AML-193 (cell line): ENCODE measurements around the gene DEK.

Source experiments
- DNase-seq, 2 experiments: peaks; one replicate each; lab custom pipeline; 2025; lab: John Stamatoyannopoulos, UW

Gene DEK

DNA sequence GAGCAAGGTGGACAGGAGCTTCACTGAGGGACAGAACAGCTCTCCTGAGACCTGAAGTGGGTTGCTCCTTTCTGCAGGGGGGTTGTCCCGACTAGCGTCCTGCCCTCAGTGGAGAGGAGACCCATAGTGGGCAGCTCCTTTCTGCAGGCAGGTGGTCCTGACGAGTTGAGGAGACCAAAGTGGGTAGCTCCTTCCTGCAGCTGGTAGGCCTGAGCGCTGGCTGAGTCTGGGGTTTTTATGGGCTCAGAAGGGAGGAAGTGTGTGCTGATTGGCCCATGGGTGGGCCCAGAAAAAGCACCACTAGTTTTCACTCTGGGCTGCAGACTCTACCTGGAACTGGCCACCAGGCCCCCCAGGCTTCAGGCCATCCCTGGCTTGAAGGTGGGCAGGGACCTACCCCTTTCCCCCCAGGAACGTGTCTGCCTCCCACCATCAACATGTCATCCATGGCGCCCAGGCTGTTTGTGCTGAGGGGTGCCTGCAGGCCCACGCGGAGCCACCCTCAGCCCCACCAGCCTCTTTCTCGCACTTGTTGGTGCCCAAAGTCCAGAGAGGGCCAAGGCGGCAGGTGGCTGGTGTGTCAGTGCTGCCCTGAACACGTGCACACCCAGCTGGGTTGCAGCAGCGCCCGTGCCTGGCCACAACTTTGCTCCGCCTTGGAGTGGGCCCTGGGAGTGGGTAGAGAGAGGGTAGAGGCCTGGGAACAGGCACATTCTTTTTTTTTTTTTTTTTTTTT, 1.6 kb upstream of the DEK start:
- DNase-seq = no peak

DNA sequence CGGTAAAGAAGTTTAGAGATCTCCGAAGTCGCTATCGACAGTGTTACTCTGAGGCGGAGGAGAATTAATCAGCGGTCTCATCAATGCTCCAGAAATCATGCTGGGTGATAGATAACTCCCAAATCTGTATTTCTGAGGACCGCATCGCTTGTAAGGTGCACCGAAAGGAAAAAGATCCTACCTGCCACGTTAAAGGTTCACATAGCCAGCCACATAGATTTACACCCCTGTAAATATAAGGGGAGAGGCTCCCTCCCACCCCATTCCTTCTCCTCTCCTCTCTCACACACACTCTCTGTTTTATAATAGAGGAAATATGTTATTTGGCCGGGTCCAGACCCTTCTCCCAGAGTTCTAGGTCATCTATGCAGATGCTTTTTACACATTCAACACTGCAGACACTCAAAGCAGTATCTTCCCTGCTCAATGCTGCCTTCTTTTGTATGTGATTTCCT, 620 bp upstream of the DEK start:
- no peak for DNase-seq

GRCh38 chr6:18263418-18264218, 712 bp downstream of the DEK start:
- DNase-seq = peak in 1 of 2 experiments; percentile 27

DNA sequence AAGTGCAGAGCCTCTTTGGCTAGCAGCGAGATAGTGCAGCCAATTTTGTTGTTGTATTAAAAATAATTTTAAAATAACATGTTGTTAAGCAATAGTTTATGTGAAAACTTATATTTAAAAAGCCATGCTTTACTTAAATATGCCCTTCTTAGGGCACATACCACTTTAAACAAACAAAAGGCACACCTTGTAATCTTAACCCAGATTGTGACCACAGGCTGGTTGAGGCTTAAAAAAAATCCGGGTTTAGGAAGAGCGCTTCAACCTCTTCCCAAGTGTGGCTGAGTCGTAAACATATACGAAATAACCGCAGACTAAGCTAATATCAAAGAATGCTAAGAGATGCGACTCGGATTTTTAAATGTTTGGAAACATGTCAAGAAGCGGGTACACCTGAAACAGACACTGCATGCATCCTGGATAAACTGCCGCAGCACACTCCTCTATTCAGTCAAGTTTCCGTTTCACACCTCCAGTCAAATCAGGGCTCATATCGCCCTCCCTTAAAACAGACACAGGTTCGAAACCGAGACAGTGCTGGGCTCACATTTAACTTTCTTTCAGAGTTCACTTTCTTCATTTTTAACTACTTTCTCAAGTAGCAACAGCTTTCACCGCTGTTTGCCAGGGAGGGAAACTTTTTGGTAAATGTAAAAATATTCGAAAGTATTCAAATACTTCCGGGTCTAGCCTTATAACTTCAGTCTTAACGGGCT, 1.5 kb downstream of the DEK start:
- peak in 1 of 2 experiments; percentile 38 for DNase-seq

DNA sequence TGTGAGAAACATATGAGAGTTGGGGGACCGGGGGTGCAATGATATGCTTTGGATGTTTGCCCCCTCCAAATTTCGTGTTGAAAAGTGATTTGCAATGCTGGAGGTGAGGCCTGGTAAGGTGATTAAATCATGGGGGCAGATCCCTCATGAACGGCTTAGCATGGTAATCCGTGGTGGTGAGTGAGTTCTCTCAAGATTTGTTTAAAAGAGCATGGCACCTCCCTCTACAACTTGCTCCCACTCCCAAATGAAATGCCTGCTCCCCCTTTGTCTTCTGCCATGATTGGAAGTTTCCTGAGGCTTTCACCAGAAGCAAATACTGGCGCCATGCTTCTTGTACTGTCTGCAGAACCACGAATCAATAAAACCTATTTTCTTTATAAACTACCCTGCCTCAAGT, 2.5 kb downstream of the DEK start:
- no peak for DNase-seq

DNA sequence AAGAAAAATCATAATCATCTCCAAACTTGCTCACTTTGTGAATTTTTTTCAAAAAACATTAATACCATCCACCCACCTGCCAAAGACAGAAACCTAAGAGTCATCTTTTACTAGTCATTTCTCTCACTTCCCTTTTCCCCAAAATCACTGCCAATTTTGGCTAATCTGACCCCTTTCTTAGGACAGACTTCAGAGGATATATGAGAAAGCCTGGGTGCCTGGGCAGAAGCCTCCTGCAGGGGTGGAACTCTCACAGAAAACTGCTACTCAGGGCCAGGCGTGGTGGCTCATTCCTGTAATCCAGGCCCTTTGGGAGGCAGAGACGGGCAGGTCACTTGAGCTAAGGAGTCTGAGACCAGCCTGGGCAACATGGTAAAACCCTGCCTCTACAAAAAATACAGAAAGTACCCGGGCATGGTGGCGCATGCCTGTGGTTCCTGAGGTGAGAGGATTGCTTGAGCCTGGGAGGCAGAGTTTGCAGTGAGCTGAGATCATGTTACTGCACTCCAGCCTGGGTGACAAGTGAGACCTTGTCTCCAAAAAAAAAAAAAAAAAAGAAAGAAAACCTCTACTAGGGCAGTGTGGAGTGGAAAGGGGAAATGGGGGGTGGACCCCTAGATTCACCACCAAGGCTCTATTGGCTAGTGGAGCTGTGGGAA, 3.8 kb downstream of the DEK start:
- peak; percentile 28 to 39 for DNase-seq

DNA sequence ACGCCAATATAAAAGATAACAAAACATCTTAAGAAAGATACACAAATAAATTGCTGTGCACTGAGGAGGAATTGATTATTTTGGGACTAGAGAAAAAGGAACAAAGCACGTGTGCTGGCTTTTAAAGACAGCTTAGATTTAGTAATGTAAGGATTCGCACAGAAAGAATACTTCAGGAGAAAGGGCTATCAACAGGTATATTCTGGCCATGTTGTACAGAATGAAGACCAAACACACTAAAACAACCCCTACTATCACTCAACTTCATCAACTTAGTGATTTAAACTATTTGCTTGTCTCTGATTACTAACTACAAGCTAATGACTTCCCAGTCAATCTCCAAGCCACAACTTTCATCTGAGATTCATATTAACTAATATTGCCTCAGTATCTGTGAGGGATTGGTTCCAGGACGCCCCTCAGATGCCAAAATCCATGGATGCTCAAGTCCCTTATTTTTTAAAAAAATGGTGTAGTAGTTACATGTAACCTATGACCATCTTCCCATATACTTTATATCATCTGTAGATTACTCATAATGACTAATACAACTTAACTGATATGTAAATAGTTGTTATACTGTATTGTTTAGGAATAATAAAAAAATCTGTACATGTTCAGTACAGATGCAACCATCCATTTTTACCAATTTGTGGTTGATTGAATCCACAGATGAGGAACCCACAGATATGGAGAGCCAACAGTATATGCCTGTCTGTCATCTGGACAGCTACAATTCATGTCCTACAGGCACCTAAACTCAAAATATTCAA, 4.5 kb downstream of the DEK start:
- DNase-seq = no peak

DNA sequence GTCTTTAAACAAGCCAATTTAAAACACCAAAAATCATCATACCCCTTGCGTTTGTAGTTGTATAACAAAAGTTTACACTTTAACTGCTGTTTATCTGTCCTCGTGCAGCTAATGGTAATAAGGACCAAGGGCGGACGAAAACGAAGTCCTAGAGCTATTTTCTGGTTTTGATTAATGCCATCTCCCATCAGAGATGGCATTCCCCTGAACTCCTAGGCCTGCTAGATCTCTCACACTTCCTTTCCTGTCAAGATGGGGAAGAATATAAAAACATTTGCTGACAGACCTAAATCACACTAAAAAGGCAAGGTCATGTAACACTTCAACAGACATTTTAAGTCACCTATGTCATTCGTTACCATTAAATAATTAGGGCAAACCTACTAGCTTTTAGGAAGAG, 9.5 kb downstream of the DEK start:
- DNase-seq = no peak

DNA sequence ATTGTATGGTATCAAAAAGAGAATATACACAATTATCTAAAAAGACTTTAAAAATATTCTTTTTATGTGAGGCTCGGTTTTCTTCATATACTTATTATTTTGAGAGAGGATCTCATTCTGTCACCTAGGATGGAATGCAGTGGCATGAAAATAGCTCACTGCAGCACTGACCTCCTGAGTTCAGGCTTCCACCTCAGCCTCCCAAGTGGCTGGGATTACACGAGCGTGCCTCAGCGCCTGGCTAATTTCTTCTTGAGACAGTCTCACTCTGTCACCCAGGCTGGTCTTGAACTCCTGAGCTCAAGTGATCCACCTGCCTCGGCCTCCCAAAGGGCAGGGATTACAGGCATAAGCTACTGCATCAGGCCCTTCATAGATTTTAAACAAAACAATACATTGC, 10.7 kb downstream of the DEK start:
- no peak for DNase-seq

- DNase-seq = no peak
Observed at GRCh38 chr6:18249271-18249670, 15.1 kb downstream of the DEK start.

- DNase-seq = no peak
Observed at GRCh38 chr6:18248698-18249097, 15.6 kb downstream of the DEK start.

GRCh38 chr6:18247002-18247401, 17.3 kb downstream of the DEK start:
- no peak for DNase-seq

- no peak for DNase-seq
Observed at GRCh38 chr6:18246205-18246604, 18.1 kb downstream of the DEK start.

DNA sequence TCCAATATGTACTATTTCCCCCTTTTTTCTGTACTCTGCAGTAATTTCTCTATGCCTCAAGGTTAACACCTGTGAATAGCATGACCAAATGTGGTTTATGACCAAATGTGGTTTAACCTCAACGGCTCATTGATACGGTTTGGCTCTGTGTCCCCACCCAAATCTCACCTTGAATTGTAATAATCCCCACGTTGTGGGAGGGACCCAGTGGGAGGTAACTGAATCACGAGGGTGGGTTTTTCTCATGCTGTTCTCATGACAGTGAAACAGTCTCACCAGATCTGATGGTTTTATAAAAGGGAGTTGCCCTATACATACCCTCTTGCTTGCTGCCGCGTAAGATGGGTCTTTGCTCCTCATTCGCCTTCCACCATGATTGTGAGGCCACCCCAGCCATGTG, 18.7 kb downstream of the DEK start:
- DNase-seq = no peak

GRCh38 chr6:18245079-18245478, 19.3 kb downstream of the DEK start:
- no peak for DNase-seq

- DNase-seq = no peak
Observed at GRCh38 chr6:18244251-18244650, 20.1 kb downstream of the DEK start.

DNA sequence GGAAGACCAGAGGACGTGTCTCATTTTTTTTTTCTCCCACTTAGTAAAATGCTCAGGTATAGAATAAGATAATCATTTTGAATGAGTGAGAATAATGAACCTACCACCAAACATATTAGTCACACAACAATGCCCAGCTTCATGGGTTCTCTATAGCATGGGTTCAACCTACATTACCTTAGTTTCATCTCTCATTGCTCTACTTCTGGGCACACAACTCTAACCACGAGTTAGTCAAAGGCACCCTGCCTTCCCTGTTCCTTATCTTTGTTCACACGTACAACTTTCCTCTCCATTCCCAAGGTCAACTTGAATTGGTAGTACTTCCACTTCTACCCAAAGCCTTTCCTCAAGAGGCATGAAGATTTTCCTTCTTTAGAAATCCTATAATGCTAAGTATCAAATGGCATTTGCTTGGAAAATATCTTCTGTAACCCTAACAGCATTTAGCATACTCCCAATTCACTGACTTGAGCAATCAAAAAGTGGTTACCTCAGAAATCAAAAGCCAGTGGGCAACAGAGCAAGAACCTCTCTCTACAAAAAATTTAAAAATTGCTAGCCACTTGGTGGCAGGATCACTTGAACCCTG, 20.9 kb downstream of the DEK start:
- DNase-seq = no peak

GRCh38 chr6:18242062-18242851, 22.1 kb downstream of the DEK start:
- DNase-seq = no peak

DNA sequence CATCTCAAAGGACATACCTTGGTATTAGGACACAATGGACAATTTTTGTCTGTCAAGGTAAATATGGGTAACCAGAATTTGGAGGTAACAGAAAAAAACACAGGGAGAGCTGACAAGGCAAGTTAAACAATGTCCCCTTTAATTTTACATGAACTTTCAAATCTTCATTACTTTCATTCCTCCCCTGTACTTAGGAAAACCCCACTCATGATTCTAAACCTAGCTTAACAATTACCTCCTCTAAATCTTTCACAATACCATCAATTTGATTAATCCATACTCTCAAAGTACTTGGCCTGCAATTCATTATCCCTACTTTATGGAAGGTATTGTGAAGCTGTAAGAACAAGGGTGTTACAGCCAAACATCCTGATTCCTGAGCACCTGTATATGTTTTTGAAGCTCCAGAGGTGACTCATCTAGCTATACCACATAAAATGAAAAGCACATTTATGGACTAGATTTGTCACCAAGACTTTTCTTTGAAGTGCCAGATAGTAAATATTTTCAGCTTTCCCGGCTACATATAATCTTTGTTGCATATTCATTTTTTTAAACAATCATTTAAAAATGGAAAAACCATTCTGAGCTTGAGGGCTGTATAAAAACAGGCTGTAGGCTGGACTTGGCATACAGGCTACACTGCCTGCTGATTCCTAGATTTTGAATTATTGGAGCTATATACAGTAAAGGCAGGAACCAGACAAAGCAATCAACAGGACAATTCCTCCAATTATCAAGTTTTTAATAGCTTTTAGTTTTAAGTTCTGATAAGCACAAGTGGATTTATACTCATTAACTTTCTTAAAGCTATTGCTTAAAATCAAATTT, 22.9 kb downstream of the DEK start:
- no peak for DNase-seq
